HG02840 (cell line): ENCODE data around the gene LRP1B.

Source experiments
- ATAC-seq: cut with Tn5 transposase; IDR thresholded peaks from one replicate; pipeline ENCODE4 v1.9.1; 2021; ENCODE audit warnings: mild to moderate bottlenecking, moderate library complexity, moderate number of reproducible peaks; ENCODE audit not compliant: unreplicated experiment, low FRiP score

LRP1B gene

GRCh38 chr2:141386168-141386567 is 744.6 kb downstream of the LRP1B start:
- no peak for ATAC-seq

GRCh38 chr2:141384676-141385075 is 746.1 kb downstream of the LRP1B start:
- ATAC-seq: no peak

- no peak for ATAC-seq
These were observed 748.9 kb downstream of the LRP1B start for GRCh38 chr2:141381946-141382345.

- no peak for ATAC-seq
These were observed 750.5 kb downstream of the LRP1B start for GRCh38 chr2:141380008-141380979.

- no peak for ATAC-seq
These were observed 766.0 kb downstream of the LRP1B start for GRCh38 chr2:141364821-141365220.

- ATAC-seq: no peak
These were observed 768.5 kb downstream of the LRP1B start for GRCh38 chr2:141362311-141362710.

GRCh38 chr2:141348481-141348880 is 782.3 kb downstream of the LRP1B start:
- no peak for ATAC-seq

GRCh38 chr2:141341444-141341843 is 789.4 kb downstream of the LRP1B start:
- ATAC-seq: no peak

GRCh38 chr2:141331127-141331526 is 799.7 kb downstream of the LRP1B start:
- no peak for ATAC-seq

GRCh38 chr2:141329964-141330363 is 800.9 kb downstream of the LRP1B start:
- ATAC-seq: no peak

GRCh38 chr2:141323571-141323970 is 807.2 kb downstream of the LRP1B start:
- ATAC-seq: no peak

- ATAC-seq: no peak
These were observed 812.8 kb downstream of the LRP1B start for GRCh38 chr2:141317986-141318385.

GRCh38 chr2:141316606-141317005 is 814.2 kb downstream of the LRP1B start:
- ATAC-seq: no peak

- no peak for ATAC-seq
These were observed 814.7 kb downstream of the LRP1B start for GRCh38 chr2:141316103-141316502.

GRCh38 chr2:141313972-141314371 is 816.8 kb downstream of the LRP1B start:
- ATAC-seq: no peak

- ATAC-seq: no peak
These were observed 819.4 kb downstream of the LRP1B start for GRCh38 chr2:141311430-141311829.

- no peak for ATAC-seq
These were observed 824.4 kb downstream of the LRP1B start for GRCh38 chr2:141306368-141306767.

- no peak for ATAC-seq
These were observed 829.3 kb downstream of the LRP1B start for GRCh38 chr2:141301551-141301950.

GRCh38 chr2:141280037-141280436 is 850.8 kb downstream of the LRP1B start:
- ATAC-seq: no peak

- no peak for ATAC-seq
These were observed 859.5 kb downstream of the LRP1B start for GRCh38 chr2:141271346-141271745.

GRCh38 chr2:141264848-141265247 is 866.0 kb downstream of the LRP1B start:
- no peak for ATAC-seq

GRCh38 chr2:141260911-141261310 is 869.9 kb downstream of the LRP1B start:
- ATAC-seq: no peak
